Measurements from ENCODE around the gene NF1. TPM values are rescaled to one million over a fixed set of nuclear protein-coding genes. Genes with fewer than 3 reads are reported as not detected.

Gene NF1
- total RNA-seq, 1 experiment from 2014 or later: 35.4 TPM

DNA sequence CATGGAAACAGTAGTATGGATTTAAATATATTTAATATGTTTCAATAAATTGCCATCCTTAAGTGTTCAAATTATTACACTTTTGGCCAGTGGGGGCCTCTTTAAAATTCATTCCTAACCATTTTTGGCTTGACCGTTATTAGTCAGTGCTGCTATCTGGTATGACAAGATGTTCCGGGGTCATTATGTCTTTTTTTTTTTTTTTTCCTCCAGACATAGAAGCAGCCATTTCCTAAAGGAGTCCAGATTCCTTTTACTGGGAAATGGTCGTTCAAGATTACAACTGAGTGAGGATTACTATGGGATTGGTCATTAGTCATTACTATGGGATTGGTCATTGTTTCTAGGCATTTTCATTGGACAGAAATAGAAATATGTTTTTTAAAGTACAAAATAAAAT, 53.4 kb downstream of the NF1 start (continued):
- TF ChIP-seq, protein P1, sequence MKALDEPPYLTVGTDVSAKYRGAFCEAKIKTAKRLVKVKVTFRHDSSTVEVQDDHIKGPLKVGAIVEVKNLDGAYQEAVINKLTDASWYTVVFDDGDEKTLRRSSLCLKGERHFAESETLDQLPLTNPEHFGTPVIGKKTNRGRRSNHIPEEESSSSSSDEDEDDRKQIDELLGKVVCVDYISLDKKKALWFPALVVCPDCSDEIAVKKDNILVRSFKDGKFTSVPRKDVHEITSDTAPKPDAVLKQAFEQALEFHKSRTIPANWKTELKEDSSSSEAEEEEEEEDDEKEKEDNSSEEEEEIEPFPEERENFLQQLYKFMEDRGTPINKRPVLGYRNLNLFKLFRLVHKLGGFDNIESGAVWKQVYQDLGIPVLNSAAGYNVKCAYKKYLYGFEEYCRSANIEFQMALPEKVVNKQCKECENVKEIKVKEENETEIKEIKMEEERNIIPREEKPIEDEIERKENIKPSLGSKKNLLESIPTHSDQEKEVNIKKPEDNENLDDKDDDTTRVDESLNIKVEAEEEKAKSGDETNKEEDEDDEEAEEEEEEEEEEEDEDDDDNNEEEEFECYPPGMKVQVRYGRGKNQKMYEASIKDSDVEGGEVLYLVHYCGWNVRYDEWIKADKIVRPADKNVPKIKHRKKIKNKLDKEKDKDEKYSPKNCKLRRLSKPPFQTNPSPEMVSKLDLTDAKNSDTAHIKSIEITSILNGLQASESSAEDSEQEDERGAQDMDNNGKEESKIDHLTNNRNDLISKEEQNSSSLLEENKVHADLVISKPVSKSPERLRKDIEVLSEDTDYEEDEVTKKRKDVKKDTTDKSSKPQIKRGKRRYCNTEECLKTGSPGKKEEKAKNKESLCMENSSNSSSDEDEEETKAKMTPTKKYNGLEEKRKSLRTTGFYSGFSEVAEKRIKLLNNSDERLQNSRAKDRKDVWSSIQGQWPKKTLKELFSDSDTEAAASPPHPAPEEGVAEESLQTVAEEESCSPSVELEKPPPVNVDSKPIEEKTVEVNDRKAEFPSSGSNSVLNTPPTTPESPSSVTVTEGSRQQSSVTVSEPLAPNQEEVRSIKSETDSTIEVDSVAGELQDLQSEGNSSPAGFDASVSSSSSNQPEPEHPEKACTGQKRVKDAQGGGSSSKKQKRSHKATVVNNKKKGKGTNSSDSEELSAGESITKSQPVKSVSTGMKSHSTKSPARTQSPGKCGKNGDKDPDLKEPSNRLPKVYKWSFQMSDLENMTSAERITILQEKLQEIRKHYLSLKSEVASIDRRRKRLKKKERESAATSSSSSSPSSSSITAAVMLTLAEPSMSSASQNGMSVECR (CRISPR knock-in tag; IDR thresholded peaks at IDR 0.05; ENCODE audit: borderline replicate concordance): no peak
- TF ChIP-seq GTF2I (CRISPR knock-in tag; conservative IDR thresholded peaks at IDR 0.05): no peak

GRCh38 chr17:31152271-31152670, 57.5 kb downstream of the NF1 start:
- DNase-seq (ENCODE audit: low spot score) (no peak), ATAC-seq (no peak)
- H3K9me3 Mint-ChIP-seq: peaks cover 6% of the 10 kb centered on the region; the same call in 1 of the 2 replicates
- TF ChIP-seq, protein P2, sequence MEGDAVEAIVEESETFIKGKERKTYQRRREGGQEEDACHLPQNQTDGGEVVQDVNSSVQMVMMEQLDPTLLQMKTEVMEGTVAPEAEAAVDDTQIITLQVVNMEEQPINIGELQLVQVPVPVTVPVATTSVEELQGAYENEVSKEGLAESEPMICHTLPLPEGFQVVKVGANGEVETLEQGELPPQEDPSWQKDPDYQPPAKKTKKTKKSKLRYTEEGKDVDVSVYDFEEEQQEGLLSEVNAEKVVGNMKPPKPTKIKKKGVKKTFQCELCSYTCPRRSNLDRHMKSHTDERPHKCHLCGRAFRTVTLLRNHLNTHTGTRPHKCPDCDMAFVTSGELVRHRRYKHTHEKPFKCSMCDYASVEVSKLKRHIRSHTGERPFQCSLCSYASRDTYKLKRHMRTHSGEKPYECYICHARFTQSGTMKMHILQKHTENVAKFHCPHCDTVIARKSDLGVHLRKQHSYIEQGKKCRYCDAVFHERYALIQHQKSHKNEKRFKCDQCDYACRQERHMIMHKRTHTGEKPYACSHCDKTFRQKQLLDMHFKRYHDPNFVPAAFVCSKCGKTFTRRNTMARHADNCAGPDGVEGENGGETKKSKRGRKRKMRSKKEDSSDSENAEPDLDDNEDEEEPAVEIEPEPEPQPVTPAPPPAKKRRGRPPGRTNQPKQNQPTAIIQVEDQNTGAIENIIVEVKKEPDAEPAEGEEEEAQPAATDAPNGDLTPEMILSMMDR (IDR thresholded peaks at IDR 0.05): no peak
- TF ChIP-seq CBFB (CRISPR knock-in tag; IDR thresholded peaks at IDR 0.05; ENCODE audit: low read depth): no peak
- POLR2A ChIA-PET: no interaction called here
- CTCF ChIA-PET: no interaction called here
- H3K4me1 Mint-ChIP-seq: peaks cover 9% of the 10 kb centered on the region
- H3K36me3 Mint-ChIP-seq: peaks cover 6% of the 10 kb centered on the region
- no peak overlapping the region for H3K4me3 Mint-ChIP-seq
- no peak overlapping the region for H3K27ac Mint-ChIP-seq
- no peaks in the 10 kb centered on the region for H3K27me3 Mint-ChIP-seq (ENCODE audit: low read depth)

- Mint-ChIP-seq H3K36me3 (peaks cover 6% of the 10 kb centered on the region), H3K4me1 (peaks cover 3% of the 10 kb centered on the region; the same call in 1 of the 2 replicates), H3K4me3 (no peak overlapping the region), H3K27me3 (ENCODE audit: low read depth) (no peaks in the 10 kb centered on the region), H3K9me3 (peaks cover 6% of the 10 kb centered on the region; the same call in 1 of the 2 replicates), H3K27ac (no peak overlapping the region; the same call in 1 of the 2 replicates)
- no peak for DNase-seq (ENCODE audit: low spot score)
- TF ChIP-seq ZNF263 (CRISPR knock-in tag; IDR thresholded peaks at IDR 0.05; ENCODE audit: low read depth) (no peak), NFATC4 (CRISPR knock-in tag; IDR thresholded peaks at IDR 0.05) (no peak), CREM (CRISPR knock-in tag; IDR thresholded peaks at IDR 0.05) (no peak), ZNF232 (CRISPR knock-in tag; IDR thresholded peaks at IDR 0.05) (no peak), SMAD4 (CRISPR knock-in tag; IDR thresholded peaks at IDR 0.05) (no peak), E2F4 (CRISPR knock-in tag; IDR thresholded peaks at IDR 0.05; ENCODE audit: borderline replicate concordance, low read depth) (no peak)
- TF ChIP-seq, protein P3, sequence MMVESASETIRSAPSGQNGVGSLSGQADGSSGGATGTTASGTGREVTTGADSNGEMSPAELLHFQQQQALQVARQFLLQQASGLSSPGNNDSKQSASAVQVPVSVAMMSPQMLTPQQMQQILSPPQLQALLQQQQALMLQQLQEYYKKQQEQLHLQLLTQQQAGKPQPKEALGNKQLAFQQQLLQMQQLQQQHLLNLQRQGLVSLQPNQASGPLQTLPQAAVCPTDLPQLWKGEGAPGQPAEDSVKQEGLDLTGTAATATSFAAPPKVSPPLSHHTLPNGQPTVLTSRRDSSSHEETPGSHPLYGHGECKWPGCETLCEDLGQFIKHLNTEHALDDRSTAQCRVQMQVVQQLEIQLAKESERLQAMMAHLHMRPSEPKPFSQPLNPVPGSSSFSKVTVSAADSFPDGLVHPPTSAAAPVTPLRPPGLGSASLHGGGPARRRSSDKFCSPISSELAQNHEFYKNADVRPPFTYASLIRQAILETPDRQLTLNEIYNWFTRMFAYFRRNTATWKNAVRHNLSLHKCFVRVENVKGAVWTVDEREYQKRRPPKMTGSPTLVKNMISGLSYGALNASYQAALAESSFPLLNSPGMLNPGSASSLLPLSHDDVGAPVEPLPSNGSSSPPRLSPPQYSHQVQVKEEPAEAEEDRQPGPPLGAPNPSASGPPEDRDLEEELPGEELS (CRISPR knock-in tag; IDR thresholded peaks at IDR 0.05): no peak
- ChIA-PET POLR2A (no interaction called here), CTCF (no interaction called here)
- no peak for ATAC-seq
Observed at GRCh38 chr17:31155208-31155810, 60.5 kb downstream of the NF1 start.
